ENCODE data around the gene KLK14. TPM values are rescaled to one million over a fixed set of nuclear protein-coding genes. Genes with fewer than 3 reads are reported as not detected.
A peak's percentile ranks its signal among the peaks of the same experiment; 100 is the strongest.

The KLK14 gene
- total and polyA plus RNA-seq, 2 of the 8 experiments (the other 6 are each of a cell fraction or from before 2014, with no cell fraction given) = 0.09 to 1.2 TPM

DNA sequence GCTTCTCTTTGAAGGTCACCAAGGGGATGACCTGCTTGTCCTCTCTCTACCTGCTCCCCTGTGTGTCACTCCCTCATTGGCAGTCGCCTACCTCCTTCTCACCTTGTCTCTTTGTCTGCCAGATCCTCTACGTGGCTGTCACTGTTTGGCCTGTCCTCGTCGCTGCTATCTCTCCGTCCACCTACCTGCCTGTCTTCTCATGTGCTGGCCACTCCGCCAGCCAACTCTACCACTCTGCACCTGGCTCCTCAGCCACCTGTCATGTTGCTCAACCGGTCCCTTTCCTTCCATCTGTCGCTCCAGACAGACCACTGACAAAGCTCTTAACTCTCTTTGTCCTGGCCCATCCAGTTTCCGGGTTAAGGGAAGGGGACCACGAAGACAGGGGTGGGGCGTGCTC, 48.0 kb downstream of the KLK14 start, which contains the start of gene KLK12:
Gene KLK12 (minus strand): TSS at position 299 of the 400 bp plus-strand sequence. CDS start 381 bp downstream, outside the sequence.
- whole genome bisulfite sequencing, 2 experiments (ENCODE audit: extremely low coverage in 1 of 2, insufficient coverage in 1 of 2, insufficient read length in 1 of 2, insufficient replicate concordance in 2 of 2, low coverage in 1 of 2, low lambda C conversion rate in 2 of 2, missing lambda C conversion rate in 1 of 2) = 77% methylated on average over 11 of the region's 11 CpGs; no CpG with 5 or more reads in 1 of the 2 experiments
- no peak for FAIRE-seq
- no peak within 1 kb of the TSS for H4K5ac ChIP-seq (ENCODE audit: insufficient read length, low read depth, low read length)
- no peak within 1 kb of the TSS for H3K9ac ChIP-seq (replicated peaks in 1 of 4; ENCODE audit: extremely low read depth in 1 of 4, low read depth in 3 of 4, low read length in 3 of 4)
- H3K56ac ChIP-seq (replicated peaks; ENCODE audit: insufficient read length, low read depth, low read length) = no peak within 1 kb of the TSS
- H3K4me3 ChIP-seq (ENCODE audit: extremely low read depth in 1 of 4, insufficient read depth in 2 of 4, low read depth in 3 of 4, low read length in 4 of 4) = no peak within 1 kb of the TSS
- peaks cover 0 to 1% of the 10 kb centered on the region in 2 experiments for H4K20me1 ChIP-seq (replicated peaks in 1 of 2; ENCODE audit: control insufficient read depth in 1 of 2, insufficient read depth in 2 of 2, low read length in 2 of 2)
- no peaks in the 10 kb centered on the region for H3K23me2 ChIP-seq (ENCODE audit: low read depth, low read length)
- DNase-seq (ENCODE audit: low read depth in 1 of 2, low spot score in 2 of 2) = no peak
- no peak within 1 kb of the TSS for H3K23ac ChIP-seq (ENCODE audit: insufficient read length)
- ChIA-PET POLR2A (ENCODE audit: partially characterized antibody) (no interaction called here), CTCF (ENCODE audit: partially characterized antibody) (interaction anchor here (0.6 to 1.4 kb wide), 4 partner anchors 9 to 230 kb away, joined by 3 to 5 read pairs (median 4); partner anchors contain the start of gene KLK11)
- no peak within 1 kb of the TSS for H3K14ac ChIP-seq (ENCODE audit: insufficient read length)
- no peaks in the 10 kb centered on the region for H3K9me3 ChIP-seq (ENCODE audit: insufficient read depth in 2 of 2, low read depth in 1 of 2, low read length in 1 of 2)
- H3K79me1 ChIP-seq (ENCODE audit: low read depth, low read length) = no peaks in the 10 kb centered on the region; the same call in 1 of the 2 replicates
- no peak within 1 kb of the TSS for H2BK120ac ChIP-seq (replicated peaks; ENCODE audit: low read depth, low read length)
- no peak within 1 kb of the TSS for H3K4ac ChIP-seq (replicated peaks; ENCODE audit: insufficient read length, low read depth, low read length)
- peak within 1 kb of the TSS; percentile 98 for H2AK5ac ChIP-seq (ENCODE audit: low read depth, low read length)
- peak within 1 kb of the TSS; percentile 5; the same call in 1 of the 2 replicates for H2BK15ac ChIP-seq (ENCODE audit: low read length)
- 0 out of 2 replicates have a peak within 1 kb of the TSS, but pooled peaks have one; percentile 44 for H2BK5ac ChIP-seq (ENCODE audit: low read depth, low read length)
- no peaks in the 10 kb centered on the region for H3K27me3 ChIP-seq (replicated peaks in 1 of 4; ENCODE audit: control insufficient read depth in 3 of 4, extremely low read depth in 1 of 4, insufficient read depth in 3 of 4, low read length in 3 of 4)
- H3K27ac ChIP-seq (ENCODE audit: low read depth, low read length) = no peak within 1 kb of the TSS
- H2AFZ ChIP-seq (ENCODE audit: low read length) = 0 out of 2 replicates have a peak within 1 kb of the TSS, but pooled peaks have one; percentile 58
- H3K36me3 ChIP-seq (ENCODE audit: control insufficient read depth in 2 of 4, insufficient read depth in 4 of 4, low read length in 3 of 4) = no peaks in the 10 kb centered on the region
- no peak within 1 kb of the TSS; the same call in 1 of the 2 replicates for H3K18ac ChIP-seq (ENCODE audit: extremely low read depth, low read length)
- H2BK20ac ChIP-seq (ENCODE audit: low read length) = peak within 1 kb of the TSS; percentile 6
- peak within 1 kb of the TSS; percentile 75; the same call in 1 of the 2 replicates for H2BK12ac ChIP-seq (ENCODE audit: low read depth, low read length)
- H4K8ac ChIP-seq (ENCODE audit: extremely low read depth, insufficient read depth, low read length) = no peak within 1 kb of the TSS
- H3K79me2 ChIP-seq (ENCODE audit: control insufficient read depth in 1 of 2, insufficient read depth in 2 of 2, low read length in 2 of 2) = no peaks in the 10 kb centered on the region
- peak within 1 kb of the TSS; percentile 79 for H4K91ac ChIP-seq (replicated peaks; ENCODE audit: insufficient read length, low read length)
- peaks cover 0 to 3% (median 1%) of the 10 kb centered on the region in 4 experiments; a peak in 2 of 7 replicates for H3K4me1 ChIP-seq (replicated peaks in 1 of 4; ENCODE audit: control insufficient read depth in 3 of 4, insufficient read depth in 4 of 4, low read length in 3 of 4)
- no peak within 1 kb of the TSS for H3K4me2 ChIP-seq (ENCODE audit: insufficient read depth in 1 of 2, low read depth in 2 of 2, low read length in 2 of 2)
- TF ChIP-seq NRF1 (IDR thresholded peaks at IDR 0.05; ENCODE audit: low read depth, low read length) = no peak
